ENCODE data around the gene ASXL3. TPM values are rescaled to one million over a fixed set of nuclear protein-coding genes. Genes with fewer than 3 reads are reported as not detected.

ASXL3 gene
- 0.12 TPM in 1 of 2 replicates, not detected in the other for total RNA-seq

DNA sequence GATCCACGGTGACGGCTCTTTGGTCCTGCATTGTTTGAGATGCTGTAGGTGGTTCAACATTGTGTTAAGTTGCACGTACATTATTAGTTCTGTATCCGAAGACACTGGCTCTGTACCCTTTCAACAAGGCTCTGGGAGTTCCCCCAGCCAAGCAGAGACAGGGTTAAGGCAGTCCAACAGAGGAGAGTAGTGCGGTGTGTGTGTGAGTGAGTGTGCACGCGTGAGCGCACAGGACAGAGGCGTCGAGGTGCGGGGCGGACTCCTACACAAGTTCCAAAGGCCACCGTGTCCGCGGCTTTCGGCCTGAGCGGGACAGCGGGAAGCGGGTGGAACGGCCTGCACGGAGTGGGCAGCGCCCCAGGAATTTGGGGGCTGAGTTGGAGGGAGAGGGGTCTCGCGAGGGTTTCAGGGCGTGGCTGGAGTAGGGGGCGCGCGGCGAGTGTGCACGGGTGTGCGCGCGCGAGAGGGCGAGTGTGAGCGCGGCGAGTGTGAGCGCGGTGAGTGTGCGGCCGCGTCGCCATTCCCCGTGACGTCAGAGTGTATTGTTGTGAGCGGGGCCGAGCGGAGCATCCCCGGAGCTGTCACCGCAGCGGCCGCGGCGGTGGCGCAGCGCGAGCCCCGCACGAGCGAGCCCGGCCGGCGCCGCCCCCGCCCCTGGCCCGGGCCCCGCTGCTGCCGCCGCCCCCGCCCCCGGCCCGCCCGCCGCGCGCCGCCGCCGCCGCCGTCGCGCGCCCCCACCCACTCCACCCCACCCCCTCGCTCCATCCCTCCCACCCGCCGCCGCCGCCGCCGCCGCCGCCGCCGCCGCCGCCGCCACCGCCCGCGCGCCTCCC is at the start of gene ASXL3:
Gene ASXL3, plus strand, starts transcription at position 535 of the 833 bp plus-strand sequence. CDS start 413 bp downstream, outside the sequence.

Other genes starting within 250 kb of the ASXL3 start
- gene CCDC178, start 137.5 kb upstream of the ASXL3 start, total RNA-seq = 0.83 TPM in 1 of 2 replicates, not detected in the other

Data from cardiac ventricle fibroblast (primary cell).